HepG2 (cell line): ENCODE results near the gene TECPR1. TPM values are rescaled to one million over a fixed set of nuclear protein-coding genes. Genes with fewer than 3 reads are reported as not detected.

Experiments used
- BCLAF1 ChIP-seq: fragments of 450-650 bp; IDR thresholded peaks from 2 replicates; pipeline ENCODE4 v1.6.1; 2017; ENCODE audit warnings: mild to moderate bottlenecking
- BRF2 ChIP-seq: sonication (generic); formaldehyde crosslinking; IDR thresholded peaks from 2 replicates; pipeline ENCODE4 v1.8.1; 2022; ENCODE audit warnings: mild to moderate bottlenecking, missing genetic modification reagents
- CBX2 ChIP-seq, 2 experiments: fragments of 200-600 bp in 1 of 2; sonication (generic); formaldehyde crosslinking in 1 of 2; IDR thresholded peaks; 2 replicates each; pipeline versions ENCODE4 v1.7.0 to v1.8.1; 2018 to 2022; ENCODE audit warnings: low read depth in 2 of 2, low read length in 1 of 2, mild to moderate bottlenecking in 1 of 2, missing genetic modification reagents in 1 of 2
- DZIP1 ChIP-seq: sonication (generic); formaldehyde crosslinking; IDR thresholded peaks from 2 replicates; pipeline ENCODE4 v1.5.0; 2020; ENCODE audit warnings: mild to moderate bottlenecking, missing genetic modification reagents
- ISX ChIP-seq: sonication (generic); formaldehyde crosslinking; conservative IDR thresholded peaks from 2 replicates; pipeline ENCODE4 v1.5.0; 2020; ENCODE audit warnings: missing genetic modification reagents
- KDM3A ChIP-seq: IDR thresholded peaks from 2 replicates; pipeline ENCODE4 v1.6.1; 2018; ENCODE audit warnings: low read depth, missing compliant biosample characterization
- MIXL1 ChIP-seq: IDR thresholded peaks from 2 replicates; pipeline ENCODE4 v1.6.1; 2016
- RBM39 ChIP-seq: fragments of 200-400 bp; formaldehyde crosslinking; IDR thresholded peaks from one replicate; pipeline ENCODE4 v1.6.1; 2018; ENCODE audit warnings: antibody characterized with exemption, mild to moderate bottlenecking, low read depth, low read length; ENCODE audit not compliant: poor library complexity, severe bottlenecking
- TOE1 ChIP-seq: sonication (generic); formaldehyde crosslinking; IDR thresholded peaks from 2 replicates; pipeline ENCODE4 v1.4.0; 2020; ENCODE audit warnings: mild to moderate bottlenecking, missing genetic modification reagents
- ZBTB7B ChIP-seq: sonication (generic); formaldehyde crosslinking; IDR thresholded peaks from 2 replicates; pipeline ENCODE4 v1.4.0; 2020; ENCODE audit warnings: missing genetic modification reagents
- ZNF260 ChIP-seq: sonication (generic); formaldehyde crosslinking; IDR thresholded peaks from 2 replicates; pipeline ENCODE4 v1.4.0; 2020; ENCODE audit warnings: missing genetic modification reagents, low read depth, mild to moderate bottlenecking, borderline replicate concordance
- ZNF280D ChIP-seq: sonication (generic); formaldehyde crosslinking; IDR thresholded peaks from 2 replicates; pipeline ENCODE4 v1.5.1; 2020; ENCODE audit warnings: mild to moderate bottlenecking, missing genetic modification reagents
- ZNF672 ChIP-seq: sonication (generic); formaldehyde crosslinking; IDR thresholded peaks from 2 replicates; pipeline ENCODE4 v1.8.1; 2022; ENCODE audit warnings: missing genetic modification reagents
- ZNF703 ChIP-seq: sonication (generic); formaldehyde crosslinking; IDR thresholded peaks from 2 replicates; pipeline ENCODE4 v1.5.1; 2020; ENCODE audit warnings: missing genetic modification reagents, mild to moderate bottlenecking, moderate library complexity, borderline replicate concordance
- ZNF773 ChIP-seq: sonication (generic); formaldehyde crosslinking; IDR thresholded peaks from 2 replicates; pipeline ENCODE4 v1.4.0; 2020; ENCODE audit warnings: missing genetic modification reagents, borderline replicate concordance
- polyA plus RNA-seq, 8 experiments: library from polyadenylated mRNA; depleted of rRNA in 3 of 8; stranded (reverse) in 7 of 8; unstranded in 1 of 8; fragments of >200 nt; fragmentation: Illumina TruSeq in 4 of 8; extraction: Trizol in 4 of 8; gene quantifications; 2 replicates each; pipeline versions ENCODE4 v1.2.1 to v1.2.3, GENCODE V29; 2011 to 2016; ENCODE audit warnings: low read depth in 4 of 8, missing spikeins in 1 of 8, mixed read lengths in 1 of 8; ENCODE audit not compliant: insufficient read depth in 1 of 8
- total RNA-seq, 5 experiments: library from RNA; depleted of rRNA; stranded (reverse); fragments of >200 nt; fragmentation: Illumina TruSeq; extraction: Trizol; gene quantifications; 2 replicates each; pipeline ENCODE4 v1.2.3, GENCODE V29; 2016; ENCODE audit warnings: low read depth in 1 of 5
- TF ChIP-seq, protein P1 (sequence below): sonication (generic); formaldehyde crosslinking; IDR thresholded peaks from 2 replicates; pipeline ENCODE4 v1.9.0; 2022; ENCODE audit warnings: missing genetic modification reagents, mild to moderate bottlenecking, borderline replicate concordance

The TECPR1 gene
- total and polyA plus RNA-seq, 2 of the 13 experiments (the other 11 are each of a cell fraction or from before 2014, with no cell fraction given): 2.3 to 6.3 TPM

- no peak for TF ChIP-seq BCLAF1
- peak; percentile 79; the same call in 1 of the 2 replicates for TF ChIP-seq MIXL1 (CRISPR knock-in tag)
- peak; percentile 42; the same call in 1 of the 2 replicates for TF ChIP-seq KDM3A (CRISPR knock-in tag)
- no peak for TF ChIP-seq TOE1 (CRISPR knock-in tag)
- TF ChIP-seq, protein P1, sequence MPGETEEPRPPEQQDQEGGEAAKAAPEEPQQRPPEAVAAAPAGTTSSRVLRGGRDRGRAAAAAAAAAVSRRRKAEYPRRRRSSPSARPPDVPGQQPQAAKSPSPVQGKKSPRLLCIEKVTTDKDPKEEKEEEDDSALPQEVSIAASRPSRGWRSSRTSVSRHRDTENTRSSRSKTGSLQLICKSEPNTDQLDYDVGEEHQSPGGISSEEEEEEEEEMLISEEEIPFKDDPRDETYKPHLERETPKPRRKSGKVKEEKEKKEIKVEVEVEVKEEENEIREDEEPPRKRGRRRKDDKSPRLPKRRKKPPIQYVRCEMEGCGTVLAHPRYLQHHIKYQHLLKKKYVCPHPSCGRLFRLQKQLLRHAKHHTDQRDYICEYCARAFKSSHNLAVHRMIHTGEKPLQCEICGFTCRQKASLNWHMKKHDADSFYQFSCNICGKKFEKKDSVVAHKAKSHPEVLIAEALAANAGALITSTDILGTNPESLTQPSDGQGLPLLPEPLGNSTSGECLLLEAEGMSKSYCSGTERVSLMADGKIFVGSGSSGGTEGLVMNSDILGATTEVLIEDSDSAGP (CRISPR knock-in tag): no peak
- TF ChIP-seq ZBTB7B (CRISPR knock-in tag): no peak
- no peak for TF ChIP-seq BRF2 (CRISPR knock-in tag)
- TF ChIP-seq DZIP1 (CRISPR knock-in tag): no peak
- no peak for TF ChIP-seq ZNF773 (CRISPR knock-in tag)
- TF ChIP-seq ZNF280D (CRISPR knock-in tag): no peak
- TF ChIP-seq CBX2 (IDR thresholded peaks at IDR 0.05; ENCODE audit: low read depth, low read length): no peak
- no peak for TF ChIP-seq CBX2 (CRISPR knock-in tag; IDR thresholded peaks at IDR 0.05; ENCODE audit: low read depth)
- TF ChIP-seq ISX (CRISPR knock-in tag): no peak
- TF ChIP-seq ZNF703 (CRISPR knock-in tag): no peak
- TF ChIP-seq ZNF260 (CRISPR knock-in tag): no peak
- no peak for TF ChIP-seq RBM39
- TF ChIP-seq ZNF672 (CRISPR knock-in tag): no peak
Measured at GRCh38 chr7:98300595-98301372, 48.8 kb upstream of the TECPR1 start (continued).
